Brain pericyte (primary cell): ENCODE results near the gene TXNL1.

Experiments
- DNase-seq: peaks from one replicate; pipeline ENCODE4 v3.0.0-alpha.2; 2012; ENCODE audit warnings: low read depth, low spot score

Gene TXNL1

DNA sequence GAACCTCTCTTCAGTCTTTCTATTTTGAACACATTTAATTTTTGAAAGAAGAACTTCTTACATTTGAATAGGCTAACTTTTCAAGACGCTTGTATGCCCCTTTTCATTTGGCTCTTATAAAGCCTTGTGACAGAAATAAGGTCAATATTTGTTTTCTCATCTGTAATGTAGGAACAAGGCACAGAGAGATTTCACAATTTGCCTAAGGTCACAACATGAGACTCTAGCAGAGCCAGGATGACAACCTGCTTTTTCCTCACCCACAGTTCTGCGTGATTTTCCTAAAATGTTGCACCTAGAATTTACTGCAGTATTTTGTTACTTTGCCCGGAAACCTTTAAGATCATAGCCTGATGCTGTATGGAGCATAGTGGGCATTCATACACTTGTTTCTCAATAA, 67.4 kb downstream of the TXNL1 start:
- DNase-seq, result no peak

DNA sequence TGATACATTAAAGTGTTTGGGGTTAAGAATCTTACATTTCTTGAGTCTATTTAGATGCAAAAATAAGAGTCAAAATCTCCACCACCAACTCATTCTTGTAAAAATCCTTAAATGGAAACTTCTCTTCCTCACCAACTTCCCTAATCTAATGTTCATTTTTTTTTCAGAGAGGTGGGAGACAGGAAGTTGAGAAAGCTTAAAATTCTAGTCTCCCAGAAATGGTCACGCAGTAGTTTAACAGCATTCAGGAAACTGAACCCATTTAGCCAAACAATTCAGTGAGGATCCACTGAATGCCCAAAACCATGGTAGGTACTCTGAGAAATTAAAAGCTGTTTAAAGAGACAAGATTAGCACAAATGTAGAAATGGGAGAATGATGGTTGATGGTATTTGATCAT, 69.0 kb downstream of the TXNL1 start:
- no peak for DNase-seq

DNA sequence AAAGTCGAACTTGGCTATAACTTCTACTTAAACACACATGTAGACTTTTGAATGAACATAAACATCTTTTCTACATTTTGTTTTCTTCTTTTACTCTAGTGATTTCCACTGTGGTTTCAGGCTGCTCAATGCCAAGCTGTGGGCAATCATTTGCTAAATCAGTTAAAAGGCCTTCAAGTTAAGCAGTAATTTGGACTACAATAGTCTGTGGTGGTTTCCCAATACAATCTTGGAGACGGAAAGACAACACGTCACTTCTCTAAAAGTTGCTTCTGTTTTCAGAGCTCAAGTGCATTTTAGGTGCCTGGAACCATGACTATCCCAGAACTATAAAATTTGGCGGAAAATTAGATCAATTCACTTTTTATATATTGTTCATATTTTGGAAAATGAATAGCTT, 69.4 kb downstream of the TXNL1 start:
- DNase-seq, result no peak

DNA sequence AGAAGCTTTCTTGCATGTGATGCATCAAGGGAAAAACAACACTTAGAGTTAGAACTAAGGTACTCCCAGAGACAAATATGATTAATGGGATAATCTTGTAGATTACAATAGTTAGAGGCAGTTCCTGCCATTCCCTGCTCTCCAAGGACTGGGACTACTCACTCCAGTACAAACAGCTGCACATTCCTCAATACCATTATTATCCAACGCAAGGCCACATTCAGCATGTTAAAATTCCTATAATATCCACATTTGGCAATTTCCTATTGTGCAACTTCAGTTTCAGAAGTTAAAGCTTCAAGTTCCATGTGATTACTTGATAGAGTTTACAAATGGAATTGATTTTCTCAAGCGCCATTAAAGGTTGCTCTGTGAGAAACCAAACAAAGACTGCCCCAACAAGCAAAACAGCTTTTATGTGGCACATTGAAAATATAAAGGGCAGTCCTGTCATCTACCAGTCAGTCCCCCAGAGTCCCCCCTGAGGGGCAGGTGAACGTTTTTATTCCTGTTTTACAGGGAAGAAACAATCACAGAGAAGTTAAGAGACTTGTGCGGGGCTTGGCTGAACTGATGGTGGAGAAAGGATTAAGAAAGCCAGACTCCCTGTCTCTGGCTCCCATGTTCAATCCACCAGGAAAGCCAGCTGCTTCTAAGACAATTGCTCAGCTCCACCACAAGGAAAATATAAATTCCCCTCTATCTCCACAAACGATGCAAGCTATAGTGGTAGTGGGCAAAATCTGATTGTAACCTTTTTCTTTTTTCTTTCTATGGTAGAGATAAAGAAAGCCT, 72.6 kb downstream of the TXNL1 start:
- no peak for DNase-seq

DNA sequence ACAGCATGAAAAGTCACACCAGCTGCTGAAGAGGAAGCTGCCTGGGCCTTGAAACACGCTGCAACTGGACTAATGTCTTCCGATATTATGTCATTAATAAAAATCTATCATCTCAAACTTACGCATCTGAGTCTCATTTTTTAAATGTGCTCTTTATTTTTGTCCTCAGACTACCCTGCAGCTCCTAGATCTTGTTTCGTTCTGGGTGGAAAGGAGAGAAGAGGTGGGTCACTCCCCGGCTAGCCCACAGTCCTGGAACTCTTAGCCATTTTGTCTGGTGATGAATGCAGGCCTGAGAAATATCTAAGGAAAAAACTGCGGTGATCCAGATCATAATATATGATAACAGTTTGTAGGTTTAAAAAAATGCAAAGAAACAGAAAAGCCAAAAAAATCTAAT, 73.3 kb downstream of the TXNL1 start:
- no peak for DNase-seq

DNA sequence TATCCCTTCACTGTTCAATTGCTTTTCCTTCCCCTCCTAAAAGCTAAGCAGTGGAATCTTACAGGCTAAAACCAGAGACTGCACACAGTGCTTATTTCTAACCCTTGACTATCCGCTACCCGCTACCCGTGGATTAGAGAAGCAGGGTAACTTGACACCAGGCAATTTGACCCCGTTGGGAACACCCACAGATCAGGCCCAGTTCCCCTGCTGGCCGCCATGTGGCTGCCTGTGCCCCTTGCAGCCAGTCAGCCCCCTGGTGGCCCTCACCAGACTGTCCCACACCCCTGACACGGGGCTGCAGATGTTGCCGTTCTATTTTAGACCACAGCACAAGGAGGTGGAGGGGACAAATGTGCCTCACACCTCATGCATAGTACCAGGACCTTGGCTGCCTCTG, 74.8 kb downstream of the TXNL1 start:
- DNase-seq, result no peak

DNA sequence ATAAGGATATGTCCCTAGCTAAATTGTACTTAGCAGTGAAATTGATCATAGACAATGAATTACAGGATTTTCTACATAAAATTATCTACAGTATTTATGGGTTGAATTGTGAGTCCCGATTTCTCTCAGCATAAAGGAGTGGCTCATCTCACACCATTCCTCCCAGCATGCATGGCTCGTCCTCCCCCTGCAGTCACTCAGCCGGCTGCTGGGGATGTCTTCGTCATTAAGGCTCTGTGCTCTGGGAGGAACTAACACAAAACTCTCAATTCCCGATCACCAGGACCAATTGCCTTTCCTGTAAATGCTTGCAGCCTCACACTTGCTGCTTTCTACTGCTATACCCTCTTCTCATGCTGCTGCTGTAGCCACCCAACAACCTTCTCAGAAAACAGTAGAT, 75.9 kb downstream of the TXNL1 start:
- no peak for DNase-seq

DNA sequence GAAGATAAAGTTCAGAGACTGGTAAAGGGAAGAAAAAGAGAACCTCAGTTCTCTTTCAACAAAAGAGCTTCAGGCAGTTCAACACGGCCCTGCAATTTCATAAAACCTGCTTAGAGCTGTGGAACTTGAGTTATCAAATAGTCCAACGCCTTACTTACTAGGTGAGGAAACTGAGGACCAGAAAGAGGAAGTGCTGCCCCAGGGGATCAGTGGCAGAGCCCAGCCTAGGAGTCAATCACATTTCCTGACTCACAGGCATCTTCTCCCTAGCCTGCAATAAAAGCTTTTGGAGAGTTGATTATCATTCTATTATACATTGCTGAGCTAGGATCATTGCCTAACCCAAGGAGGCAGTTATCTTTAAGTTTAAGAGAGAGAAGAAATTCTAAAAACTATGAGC, 77.4 kb downstream of the TXNL1 start:
- DNase-seq, result no peak

DNA sequence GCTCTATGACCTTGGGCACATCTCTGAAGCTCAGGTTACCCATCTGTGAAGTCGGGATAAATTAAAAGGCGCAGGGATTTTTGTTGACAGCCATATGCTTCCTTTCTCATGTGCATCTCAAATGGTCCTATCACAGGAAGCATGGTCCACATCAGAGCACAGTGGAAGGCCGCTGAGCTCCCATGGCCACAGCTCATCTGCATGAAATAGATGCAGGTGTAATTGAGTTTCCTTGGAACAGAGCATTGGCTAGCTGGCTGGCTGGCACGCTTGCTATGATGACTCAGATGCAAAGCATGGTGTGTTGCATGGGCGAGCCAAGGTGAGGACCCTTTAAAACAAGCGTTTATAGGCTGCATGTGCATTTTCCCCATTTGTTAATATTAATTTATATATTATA, 79.3 kb downstream of the TXNL1 start:
- DNase-seq, result no peak

DNA sequence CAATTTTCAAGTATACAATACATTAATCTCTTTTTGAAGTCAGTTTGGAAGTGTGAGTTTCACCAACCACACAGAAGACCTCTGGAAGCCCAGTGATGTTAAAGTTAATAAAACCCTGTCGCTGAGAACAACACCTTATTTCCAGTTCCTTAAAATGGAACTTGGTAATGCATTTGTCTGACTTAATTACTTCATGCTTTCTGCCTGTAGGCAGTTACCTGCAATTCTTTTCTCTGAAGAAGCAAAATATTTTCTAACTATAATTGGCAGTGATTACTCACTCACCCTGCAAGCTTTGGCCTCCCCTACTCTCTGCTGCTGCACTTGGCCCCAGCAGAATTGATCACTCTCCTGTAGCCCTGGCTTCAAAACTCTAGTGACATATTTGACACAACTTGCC, 81.5 kb downstream of the TXNL1 start:
- no peak for DNase-seq

DNA sequence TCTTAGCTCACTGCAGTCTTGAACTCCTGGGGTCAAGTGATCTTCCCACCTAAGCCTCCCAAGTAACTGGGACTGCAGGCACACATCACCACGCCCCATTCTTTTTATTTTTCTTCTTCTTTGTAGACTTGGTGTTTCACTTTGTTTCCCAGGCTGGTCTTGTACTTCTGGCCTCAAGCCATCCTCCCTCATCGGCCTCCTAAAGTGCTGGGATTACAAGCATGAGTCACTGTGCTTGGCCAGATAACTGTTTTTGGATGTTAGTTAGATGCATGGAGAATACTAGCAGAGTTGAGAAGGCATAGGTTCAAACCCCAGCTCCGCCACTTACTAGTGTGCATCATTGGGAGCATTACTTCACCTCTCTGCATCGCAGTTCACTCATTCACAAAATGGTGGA, 88.3 kb downstream of the TXNL1 start:
- no peak for DNase-seq
